Measurements from ENCODE around the gene TXNRD2. TPM values are rescaled to one million over a fixed set of nuclear protein-coding genes. Genes with fewer than 3 reads are reported as not detected.
"Not testable (repeated sequence)": the region's sequence is repeated elsewhere in the genome, so short reads cannot be mapped to it uniquely, and the experiment has no call there.

TXNRD2 gene
- total RNA-seq, 1 donor from 2014 or later, result 15.0 TPM

DNA sequence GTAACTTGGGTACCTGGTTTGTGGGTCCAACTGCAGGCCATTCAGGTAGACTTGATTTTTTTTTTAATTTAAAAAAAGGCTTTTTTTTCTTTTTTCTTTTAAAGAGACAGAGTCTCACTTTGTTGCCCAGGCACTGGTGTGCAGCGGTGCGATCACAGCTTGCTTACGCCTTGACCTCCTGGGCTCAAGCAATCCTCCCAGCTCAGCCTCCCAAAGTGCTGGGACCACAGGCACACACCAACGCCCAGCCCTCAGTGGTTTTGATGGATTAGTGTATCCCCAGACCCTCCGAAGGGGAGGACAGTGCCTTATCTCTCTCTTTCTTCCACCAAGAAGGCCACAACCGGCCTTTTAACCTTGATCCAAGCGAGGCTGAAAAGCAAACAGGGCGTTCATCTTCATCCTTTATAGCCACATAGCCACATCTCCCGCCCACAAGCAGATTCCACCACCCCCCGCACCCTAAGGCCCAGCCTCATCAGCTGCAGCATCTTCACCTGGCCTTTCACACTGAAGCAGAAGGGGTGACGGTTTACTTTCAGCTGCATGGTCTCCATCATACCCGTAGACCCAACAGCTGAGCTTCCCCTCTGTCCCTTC is 17.6 kb downstream of the TXNRD2 start:
- no peak for DNase-seq

DNA sequence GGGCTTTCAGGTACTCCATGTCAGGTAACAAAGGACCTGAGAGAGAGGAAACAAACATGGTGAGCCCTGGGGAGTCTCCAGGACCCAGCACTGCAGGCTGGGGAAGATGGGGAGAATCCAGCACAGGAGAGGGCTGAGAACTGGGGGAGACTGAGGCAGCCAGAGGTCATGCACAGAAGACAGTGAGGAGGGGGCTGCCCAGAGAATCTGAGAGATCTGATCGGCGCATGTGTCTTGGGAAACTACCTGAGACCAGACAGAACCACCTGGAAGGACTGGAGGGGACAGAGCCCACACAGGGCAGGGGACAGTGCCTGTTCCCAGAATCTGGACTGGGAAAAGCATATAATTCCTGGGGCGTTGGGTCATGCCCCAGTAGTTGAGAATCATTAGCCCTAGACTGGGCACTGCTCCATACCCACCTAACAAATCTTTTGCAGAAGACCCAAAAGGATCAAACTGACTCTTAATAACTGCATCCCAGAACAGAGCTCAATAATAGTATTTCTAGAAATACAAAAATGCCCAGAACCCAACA is 20.0 kb downstream of the TXNRD2 start:
- no peak for DNase-seq

DNA sequence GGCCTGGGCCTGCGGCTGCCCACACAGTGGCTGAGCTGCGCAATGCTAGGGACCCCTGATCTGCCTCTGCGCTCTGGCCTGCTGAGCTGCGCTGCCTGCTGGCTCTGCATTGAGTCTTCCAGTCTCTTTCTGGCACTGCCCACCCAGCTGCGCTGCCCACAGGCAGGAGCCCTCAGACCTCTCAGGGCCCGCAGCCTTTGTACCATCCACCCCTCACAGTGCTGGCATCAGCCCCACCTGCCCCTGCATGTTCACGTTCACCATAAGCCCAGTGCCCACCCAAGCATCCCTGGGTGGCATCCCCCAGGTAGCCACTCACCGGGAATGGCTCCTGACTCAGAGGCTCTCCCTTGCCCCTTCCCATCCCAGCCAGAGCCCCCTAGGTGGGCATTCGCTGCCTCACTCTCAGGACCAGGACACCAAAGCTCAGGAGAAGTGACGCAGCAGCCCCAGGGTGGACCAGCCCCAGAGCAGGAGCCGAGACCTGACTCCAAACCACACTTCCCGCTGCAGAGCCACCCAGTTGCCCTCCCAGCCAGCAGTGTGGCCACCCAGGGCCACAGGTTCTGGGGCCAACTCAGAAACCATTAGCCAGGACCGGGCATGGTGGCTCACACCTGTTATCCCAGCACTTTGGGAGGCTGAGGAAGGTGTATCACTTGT is 21.8 kb downstream of the TXNRD2 start:
- no peak for DNase-seq

DNA sequence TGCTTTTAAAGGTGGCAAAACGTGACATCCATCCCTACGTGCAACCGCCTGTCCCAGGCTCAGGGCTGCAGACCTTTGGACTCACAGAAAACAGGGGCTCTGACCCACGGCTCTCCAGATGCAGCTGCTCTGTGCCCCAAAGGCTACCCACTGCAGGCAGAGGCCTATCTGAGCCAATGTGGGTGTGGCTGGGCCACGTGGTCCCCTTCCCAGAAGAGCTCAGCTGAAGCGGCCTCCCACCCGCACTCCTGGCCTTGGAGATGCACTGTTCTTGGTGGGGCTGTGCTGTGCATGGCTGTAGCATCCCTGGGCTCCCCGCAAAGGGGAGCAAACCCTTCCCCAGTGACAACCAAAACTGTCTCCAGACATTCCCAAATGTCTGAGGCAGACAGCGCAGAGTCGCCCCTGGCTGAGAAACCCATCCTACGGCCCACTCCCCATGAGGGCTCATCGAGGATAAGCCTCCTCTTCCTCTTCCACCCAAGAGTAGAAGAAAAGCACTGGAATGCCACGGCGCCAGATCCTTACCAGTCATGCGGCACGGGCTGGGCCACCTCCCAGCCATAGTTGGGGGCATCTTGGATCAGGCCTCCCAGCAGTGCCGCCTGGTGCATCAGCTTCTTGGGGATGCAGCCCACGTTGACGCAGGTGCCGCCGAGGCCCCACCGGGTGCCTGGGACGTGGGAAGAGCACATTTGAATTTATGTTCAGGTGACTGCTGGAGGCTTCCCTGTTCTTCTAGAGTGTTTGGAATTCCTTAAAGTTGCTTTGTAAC is 23.1 kb downstream of the TXNRD2 start:
- no peak for DNase-seq

DNA sequence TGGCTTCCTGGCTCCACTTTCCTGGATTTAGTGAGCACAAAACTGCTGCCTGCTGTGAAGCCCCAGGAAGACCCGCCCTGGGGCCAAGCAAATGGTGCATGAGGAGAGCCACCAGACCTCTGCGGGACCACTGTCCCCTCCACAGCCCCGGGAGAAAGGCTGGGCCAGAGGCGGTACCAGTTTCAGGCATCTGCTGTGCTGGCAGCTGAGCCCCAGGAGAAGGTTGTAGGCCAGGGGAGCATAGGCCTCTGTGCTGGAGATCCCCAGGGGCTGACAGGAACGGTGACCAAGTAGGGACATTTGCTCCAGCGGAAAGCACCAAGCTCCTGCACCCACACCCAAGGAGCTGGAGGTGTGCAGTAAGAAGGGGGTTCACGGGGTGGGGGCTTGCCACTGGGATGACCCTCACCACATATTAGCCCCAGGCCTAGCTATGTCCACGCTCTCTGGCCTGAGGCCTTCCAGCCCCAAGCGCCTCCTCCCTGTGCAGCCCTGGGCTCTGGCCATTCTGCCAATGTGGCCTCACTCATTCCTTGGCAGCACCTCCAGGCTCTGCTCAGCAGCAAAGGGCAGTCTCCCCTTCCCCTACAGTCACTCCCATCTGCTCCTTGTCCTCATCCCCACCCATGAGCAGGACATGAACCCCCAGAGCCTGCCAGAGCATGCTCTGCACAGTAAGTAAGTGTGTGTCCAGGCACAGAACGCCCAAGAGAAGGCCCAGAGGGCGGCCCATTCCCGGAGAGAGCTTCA is 24.1 kb downstream of the TXNRD2 start:
- DNase-seq, result no peak

DNA sequence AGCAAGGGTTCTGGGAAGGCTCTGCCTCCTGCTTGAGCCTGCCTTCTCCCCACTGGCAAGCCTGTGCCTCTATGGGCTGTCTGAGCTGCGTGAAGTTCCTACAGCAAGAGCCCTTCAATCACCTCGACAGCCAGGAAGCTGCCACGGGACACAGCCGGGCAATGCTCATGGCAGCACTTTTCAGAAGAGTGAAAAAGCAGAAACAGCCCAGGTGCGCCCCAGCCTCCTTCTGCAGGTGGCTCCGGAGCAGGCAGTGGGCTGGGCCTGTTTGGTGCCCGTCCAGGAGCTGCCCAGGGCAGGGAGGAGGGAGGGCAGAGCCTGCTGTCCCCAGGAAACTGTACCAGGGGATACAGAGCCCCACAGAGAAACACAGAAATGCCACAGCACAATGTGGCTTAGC is 24.7 kb downstream of the TXNRD2 start:
- no peak for DNase-seq

DNA sequence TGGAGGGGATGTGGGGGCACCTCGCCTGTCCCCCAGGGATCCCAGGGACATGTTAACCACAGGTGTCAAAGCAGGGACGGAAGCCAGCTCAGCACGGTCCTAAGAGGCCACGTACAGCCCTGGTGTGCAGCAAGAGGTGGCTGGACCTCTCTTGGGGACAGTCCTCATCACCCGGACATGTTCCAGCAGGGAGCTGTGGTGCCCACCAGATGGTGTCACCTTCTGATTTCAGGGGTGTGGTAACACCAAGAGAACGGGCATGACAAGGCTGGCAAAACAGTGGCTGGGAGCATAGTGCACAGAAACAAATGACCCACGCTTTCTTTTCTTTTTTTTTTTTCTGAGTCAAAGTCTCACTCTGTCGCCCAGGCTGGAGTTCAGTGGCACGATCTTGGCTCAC is 25.6 kb downstream of the TXNRD2 start:
- no peak for DNase-seq

DNA sequence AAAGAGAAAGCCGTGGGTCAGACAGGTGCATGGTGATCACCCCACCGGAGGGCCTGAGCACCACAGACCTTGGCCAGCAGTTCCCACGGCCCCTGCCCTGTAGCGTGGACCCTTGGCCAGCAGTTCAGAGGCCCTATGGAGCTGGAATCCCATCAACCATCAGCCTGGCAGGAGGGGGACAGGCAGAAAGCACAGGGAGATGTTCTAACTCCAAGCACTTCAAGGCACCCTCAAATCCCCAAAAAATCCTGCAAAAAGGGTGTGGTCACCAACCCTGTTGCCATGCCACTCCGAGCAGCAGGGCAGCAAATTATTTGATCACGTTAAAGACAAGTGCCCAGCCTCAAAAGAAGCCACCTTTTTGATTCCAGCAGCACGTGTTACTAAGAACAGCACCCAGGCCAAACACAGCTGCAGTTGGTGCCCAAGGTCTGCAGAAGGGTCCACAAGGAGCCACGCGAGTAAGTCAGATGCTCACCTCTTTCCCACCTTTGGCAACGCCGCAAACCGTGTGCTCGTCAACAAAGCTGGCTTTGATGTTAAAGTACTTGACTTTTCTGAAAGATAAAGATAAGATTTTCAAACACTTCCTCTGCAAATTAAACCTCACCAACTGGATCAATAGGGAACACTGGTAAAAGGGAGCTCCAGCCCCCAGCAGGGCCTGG is 26.2 kb downstream of the TXNRD2 start:
- no peak for DNase-seq

DNA sequence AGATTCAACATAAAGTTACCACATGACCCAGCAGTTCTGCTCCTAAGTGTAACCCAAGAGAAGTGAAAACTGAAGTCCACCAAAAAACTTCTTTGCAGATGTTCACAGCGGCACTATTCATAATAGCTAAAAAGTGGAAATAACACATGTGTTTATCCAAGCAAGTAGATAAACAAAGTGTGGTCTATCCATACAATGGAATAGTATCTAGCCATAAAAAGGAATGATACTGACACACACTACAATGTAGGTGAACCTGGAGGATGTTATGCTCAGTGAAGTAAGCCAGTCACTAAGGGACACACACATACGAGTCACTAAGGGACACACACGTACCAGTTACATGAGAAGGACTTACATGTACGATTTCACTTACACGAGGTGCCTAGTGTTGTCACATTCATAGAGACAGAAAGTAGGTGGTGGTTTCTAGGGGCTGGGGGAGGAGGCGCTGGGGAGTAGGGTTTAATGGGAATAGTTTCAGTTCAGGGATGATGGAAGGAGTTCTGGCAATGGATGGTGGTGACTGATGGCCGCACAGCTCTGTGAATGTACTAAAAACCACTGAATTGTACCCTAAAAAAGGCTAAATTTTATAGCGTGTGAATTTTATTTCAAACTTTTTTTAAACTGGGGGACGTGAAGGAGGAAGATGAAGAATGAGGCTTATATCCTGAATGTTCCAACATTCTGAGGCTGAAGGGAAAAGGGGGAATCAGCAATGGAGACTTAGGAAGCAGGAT is 27.2 kb downstream of the TXNRD2 start:
- no peak for DNase-seq

DNA sequence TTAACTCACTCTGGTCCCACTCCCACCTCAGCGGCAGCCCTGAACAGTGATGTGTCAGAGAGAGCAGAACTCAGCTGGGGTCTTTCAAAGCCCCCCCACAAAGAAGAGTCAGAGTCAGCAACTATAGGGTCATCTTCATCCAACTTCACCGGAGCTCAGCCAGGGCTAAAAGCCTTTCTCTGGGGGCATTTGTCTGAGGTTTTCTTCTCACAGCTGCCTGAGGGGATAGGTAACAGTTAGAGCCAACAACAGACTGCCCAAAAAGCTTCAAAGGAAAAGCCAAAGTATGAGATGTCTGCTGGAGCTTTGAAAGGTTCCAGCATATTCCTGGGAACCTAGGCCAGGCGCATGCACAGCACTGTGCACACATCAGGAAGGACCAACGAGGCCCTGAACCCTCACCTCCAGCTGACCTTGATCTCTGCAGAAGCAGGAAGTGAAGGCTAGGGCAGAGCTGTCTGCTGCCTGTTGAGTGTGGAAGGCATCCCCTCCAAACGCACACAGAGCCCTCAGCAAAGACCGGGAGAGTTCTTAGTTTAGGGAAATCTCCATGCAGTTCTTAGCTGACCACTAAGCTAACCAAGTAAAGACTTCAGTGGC is 28.2 kb downstream of the TXNRD2 start:
- no peak for DNase-seq

DNA sequence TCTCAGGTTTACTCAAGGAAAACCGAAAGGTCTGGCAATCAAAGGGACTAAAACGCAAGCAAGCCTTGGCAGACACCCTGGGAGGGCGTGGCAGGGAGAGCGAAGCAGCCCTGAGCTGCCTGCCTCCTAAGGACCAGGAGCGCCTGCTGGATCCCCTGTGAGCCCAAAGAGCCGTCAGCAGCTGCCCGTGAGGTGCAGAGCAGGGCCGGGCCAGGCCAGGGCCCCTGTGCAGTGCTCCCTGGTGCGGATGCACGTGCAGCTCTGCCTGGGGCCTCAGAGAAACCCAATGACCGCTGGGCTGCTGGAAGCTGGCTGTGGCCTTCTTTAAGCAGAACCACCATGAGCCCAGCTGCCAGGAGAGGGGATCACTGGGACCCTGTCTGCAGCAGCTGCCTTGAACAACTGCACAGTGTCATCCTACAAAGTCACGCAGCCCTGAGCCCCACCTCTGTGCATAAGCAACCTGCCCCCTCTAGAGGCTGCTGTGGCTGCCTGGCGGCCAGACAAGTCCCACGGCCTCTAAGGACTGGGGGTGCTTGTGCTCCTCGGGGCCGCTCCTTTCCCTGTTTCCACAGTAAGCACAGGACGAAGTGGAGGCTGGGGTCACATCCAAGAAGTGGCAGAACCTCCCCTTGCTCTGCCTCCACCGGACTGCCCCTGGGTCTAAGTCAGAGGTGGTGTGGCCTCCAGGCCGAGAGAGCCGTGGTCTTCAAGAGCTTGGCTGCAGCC is 29.2 kb downstream of the TXNRD2 start:
- peak; percentile 94 for DNase-seq

DNA sequence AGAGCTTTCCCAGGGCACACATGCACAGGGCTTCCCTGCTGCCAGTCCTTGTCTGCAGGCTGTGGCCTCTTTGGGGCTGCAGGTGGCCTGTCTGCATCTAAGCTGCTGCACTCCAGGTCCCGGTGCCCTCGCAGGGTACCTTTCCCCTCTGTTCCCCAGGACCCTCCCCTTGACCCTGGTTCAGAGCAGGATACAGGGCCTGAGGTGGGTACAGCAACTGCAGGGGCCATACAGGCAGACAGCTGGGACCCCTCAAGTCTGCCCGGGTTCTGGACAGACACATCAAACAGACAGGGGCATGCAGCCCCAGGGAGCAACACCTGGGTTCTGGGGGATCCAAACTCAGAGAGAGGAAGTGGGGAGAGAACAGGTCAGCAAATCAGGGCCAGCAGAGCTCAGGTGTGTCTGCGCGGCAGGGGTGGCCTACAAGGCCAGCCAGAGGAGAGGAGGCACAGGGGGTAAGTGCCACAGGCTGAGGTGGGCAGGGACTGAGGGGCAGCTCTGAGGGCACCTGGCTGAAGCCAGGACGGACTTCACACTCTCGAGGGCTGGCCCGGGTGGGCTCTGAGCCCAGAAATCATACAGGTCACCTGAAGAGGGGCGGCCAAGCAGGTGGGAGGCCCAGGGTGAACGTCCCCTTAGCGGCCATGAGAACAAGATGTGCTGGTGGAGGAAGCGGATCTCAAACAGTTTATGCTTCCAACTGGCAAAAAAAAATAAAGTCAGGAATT is 29.9 kb downstream of the TXNRD2 start:
- DNase-seq, result no peak

DNA sequence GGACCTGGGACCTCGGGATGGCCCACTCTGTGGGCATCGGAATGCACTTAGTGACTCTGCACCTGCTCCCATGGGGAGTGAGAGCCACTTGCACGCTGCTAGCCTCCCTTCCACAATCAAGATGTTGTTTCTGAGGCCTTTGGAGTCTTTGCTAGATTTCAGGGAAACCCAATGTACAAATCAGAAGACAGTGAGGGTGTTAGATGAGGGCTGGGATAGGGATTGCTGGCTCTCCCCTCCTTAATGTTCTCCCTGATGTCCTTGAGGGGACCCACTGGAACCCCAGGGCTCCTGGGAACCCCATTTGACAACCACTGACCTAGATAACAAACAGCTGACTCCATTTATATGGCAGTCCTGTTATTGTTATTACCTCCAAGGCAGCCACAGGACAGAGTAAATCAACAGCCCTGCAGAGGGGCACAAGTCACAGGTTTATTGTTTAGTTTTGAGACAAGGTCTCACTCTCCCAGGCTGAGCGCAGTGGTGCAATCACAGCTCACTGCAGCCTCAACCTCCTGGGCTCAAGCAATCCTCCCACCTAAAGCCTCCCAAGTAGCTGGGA is 31.4 kb downstream of the TXNRD2 start:
- DNase-seq, result no peak

DNA sequence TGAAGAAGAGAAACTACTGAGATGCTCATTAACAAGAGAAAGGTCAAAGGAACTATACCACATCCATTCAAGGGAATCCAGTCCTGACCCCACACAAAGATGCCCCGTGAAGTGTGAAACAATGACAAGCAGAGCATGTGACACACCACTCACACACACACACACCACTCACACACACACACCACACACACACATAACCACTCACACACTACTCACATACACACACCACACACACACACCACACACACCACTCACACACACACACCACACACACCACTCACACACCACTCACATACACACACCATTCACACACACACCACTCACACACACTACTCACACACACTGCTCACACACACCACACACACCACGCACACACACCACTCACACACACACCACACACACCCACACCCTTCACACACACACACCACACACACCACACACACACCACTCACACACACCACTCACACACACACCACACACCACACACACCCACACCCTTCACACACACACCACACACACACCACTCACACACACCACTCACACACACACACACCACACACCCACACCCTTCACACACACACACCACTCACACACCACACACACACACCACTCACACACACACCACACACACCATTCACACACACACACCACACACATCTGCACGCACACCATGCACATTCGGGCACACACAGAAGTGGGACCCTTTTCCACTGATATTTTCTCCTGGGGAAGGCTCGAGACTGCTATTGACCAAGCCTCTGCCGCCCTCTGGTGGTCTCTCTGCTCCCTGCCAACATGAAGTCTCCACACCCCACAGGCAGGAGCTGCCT is 32.1 kb downstream of the TXNRD2 start:
- DNase-seq, result peak; percentile 95

DNA sequence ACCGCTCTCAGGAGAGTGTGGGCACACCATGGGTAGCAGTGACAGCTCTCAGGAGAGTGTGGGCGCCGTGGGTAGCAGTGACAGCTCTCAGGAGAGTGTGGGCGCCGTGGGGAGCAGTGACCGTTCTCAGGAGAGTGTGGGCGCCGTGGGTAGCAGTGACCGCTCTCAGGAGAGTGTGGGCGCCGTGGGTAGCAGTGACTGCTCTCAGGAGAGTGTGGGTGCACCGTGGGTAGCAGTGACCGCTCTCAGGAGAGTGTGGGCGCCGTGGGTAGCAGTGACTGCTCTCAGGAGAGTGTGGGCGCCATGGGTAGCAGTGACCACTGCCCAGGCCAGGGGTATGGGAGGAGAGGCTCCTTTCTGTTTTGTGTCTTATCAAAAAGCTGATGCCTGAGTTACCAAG is 33.7 kb downstream of the TXNRD2 start:
- DNase-seq, result not testable (repeated sequence)

DNA sequence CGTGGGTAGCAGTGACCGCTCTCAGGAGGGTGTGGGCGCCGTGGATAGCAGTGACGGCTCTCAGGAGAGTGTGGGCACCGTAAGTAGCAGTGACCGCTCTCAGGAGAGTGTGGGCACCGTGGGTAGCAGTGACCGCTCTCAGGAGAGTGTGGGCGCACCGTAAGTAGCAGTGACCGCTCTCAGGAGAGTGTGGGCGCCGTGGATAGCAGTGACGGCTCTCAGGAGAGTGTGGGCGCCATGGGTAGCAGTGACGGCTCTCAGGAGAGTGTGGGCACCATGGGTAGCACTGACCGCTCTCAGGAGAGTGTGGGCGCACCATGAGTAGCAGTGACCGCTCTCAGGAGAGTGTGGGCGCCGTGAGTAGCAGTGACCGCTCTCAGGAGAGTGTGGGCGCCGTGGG is 34.8 kb downstream of the TXNRD2 start:
- not testable (repeated sequence) for DNase-seq

DNA sequence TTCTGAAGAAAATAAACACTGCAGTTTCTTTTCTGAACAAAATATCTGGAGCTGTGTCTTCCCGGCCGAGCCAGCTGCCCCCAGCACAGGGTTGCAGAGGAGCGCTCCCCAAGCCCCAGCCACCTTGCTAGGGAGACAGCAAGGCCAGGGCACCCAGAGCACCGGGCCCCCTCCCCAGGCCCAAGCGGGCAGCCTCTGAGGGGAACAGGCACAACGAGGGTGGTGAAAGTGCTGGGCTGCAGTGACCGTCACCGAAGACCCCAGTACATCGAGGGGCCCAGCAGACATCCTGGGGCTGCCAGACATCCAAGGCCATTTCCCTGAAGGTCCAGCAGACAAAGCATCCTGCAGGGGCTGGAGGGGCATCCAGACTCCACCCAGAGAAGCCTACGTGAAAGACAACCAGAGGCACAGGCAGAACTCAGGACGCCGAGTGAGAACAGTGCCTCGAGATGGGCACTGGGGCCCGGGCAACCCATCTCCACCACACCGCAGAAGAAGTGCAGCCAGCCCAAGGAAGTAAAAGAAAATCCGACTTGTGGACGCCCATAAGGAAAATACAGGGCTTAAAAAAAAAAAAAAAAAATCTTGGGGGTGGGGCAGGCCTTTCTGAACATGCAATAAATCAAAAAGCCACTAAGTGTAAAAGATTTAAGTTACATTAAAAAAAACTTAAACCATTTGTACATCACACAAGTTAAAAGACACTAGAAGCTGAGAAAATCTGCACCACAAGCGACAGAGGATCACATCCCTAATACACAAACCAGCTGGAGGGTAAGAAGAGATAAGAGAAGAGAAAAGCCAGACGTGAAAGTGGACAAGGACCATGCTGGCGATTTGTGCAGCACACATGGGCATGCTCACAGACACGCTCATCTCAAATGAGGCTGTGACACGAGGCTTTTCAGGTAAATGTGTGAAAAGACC is 36.0 kb downstream of the TXNRD2 start:
- DNase-seq, result no peak
